GM23338 (cell line): ENCODE data around the gene PDE6C. TPM values are rescaled to one million over a fixed set of nuclear protein-coding genes. Genes with fewer than 3 reads are reported as not detected.

Source experiments
- ATAC-seq: fragments of 200-7000 bp; cut with Tn5 transposase; 3 replicates; pipeline ENCODE4 v1.9.1; 2020
- DNase-seq: peaks from one replicate; pipeline ENCODE4 v3.0.0-alpha.2; 2015; ENCODE audit warnings: low spot score
- H2AFZ ChIP-seq: fragments of 200-600 bp; sonication (generic); 2 replicates; pipeline ENCODE4 v1.8.0; 2016; ENCODE audit warnings: antibody characterized with exemption, mild to moderate bottlenecking, moderate library complexity
- H3F3A ChIP-seq: fragments of 200-600 bp; sonication (generic); replicated peaks from 2 replicates; pipeline ENCODE4 v1.8.0; 2017; ENCODE audit warnings: antibody characterized with exemption, mixed run types, low read depth
- H3K27ac ChIP-seq: fragments of 200-600 bp; sonication (generic); 2 replicates; pipeline ENCODE4 v1.6.1; 2016; ENCODE audit warnings: low read depth
- H3K27me3 ChIP-seq: fragments of 200-600 bp; sonication (generic); 2 replicates; pipeline ENCODE4 v1.8.0; 2016; ENCODE audit warnings: mild to moderate bottlenecking, mixed run types, moderate library complexity; ENCODE audit not compliant: insufficient read depth
- H3K36me3 ChIP-seq: fragments of 200-600 bp; sonication (generic); 2 replicates; pipeline ENCODE4 v1.8.0; 2016; ENCODE audit warnings: mild to moderate bottlenecking; ENCODE audit not compliant: insufficient read depth
- H3K4me1 ChIP-seq: fragments of 200-600 bp; sonication (generic); 2 replicates; pipeline ENCODE4 v1.8.0; 2016; ENCODE audit warnings: mild to moderate bottlenecking, moderate library complexity; ENCODE audit not compliant: insufficient read depth
- H3K4me2 ChIP-seq: fragments of 200-600 bp; sonication (generic); 2 replicates; pipeline ENCODE4 v1.7.1; 2017; ENCODE audit warnings: mixed run types
- H3K4me3 ChIP-seq: fragments of 200-600 bp; sonication (generic); 2 replicates; pipeline ENCODE4 v1.6.1; 2016; ENCODE audit warnings: mixed run types
- H3K79me2 ChIP-seq: fragments of 200-600 bp; sonication (generic); replicated peaks from 2 replicates; pipeline ENCODE4 v1.8.0; 2017; ENCODE audit warnings: mild to moderate bottlenecking; ENCODE audit not compliant: insufficient read depth
- H3K9me2 ChIP-seq: fragments of 200-600 bp; sonication (generic); 2 replicates; pipeline ENCODE4 v1.8.0; 2017; ENCODE audit not compliant: insufficient read depth
- H4K20me1 ChIP-seq: fragments of 200-600 bp; sonication (generic); replicated peaks from 2 replicates; pipeline ENCODE4 v1.8.0; 2017; ENCODE audit warnings: mild to moderate bottlenecking; ENCODE audit not compliant: insufficient read depth
- H3K27ac Mint-ChIP-seq: 2 replicates; pipeline ENCODE4 v1.8.0; 2020; ENCODE audit warnings: inconsistent platforms, mild to moderate bottlenecking, moderate library complexity, mixed read lengths
- H3K27me3 Mint-ChIP-seq: 3 replicates; pipeline ENCODE4 v1.8.0; 2022; ENCODE audit warnings: low read depth, mild to moderate bottlenecking, moderate library complexity, mixed read lengths, inconsistent platforms; ENCODE audit not compliant: insufficient read depth, poor library complexity
- H3K36me3 Mint-ChIP-seq: 3 replicates; pipeline ENCODE4 v1.8.0; 2021; ENCODE audit warnings: low read depth, mild to moderate bottlenecking, inconsistent platforms, moderate library complexity, mixed read lengths
- H3K4me1 Mint-ChIP-seq: 3 replicates; pipeline ENCODE4 v1.8.0; 2020; ENCODE audit warnings: mild to moderate bottlenecking, inconsistent platforms, mixed read lengths
- H3K4me3 Mint-ChIP-seq: 3 replicates; pipeline ENCODE4 v1.8.0; 2021; ENCODE audit warnings: moderate library complexity, mild to moderate bottlenecking, inconsistent platforms, mixed read lengths
- H3K9me3 Mint-ChIP-seq: 3 replicates; pipeline ENCODE4 v1.8.0; 2020; ENCODE audit warnings: moderate library complexity, mild to moderate bottlenecking, inconsistent platforms, mixed read lengths
- CREB1 ChIP-seq: fragments of 250-450 bp; sonication (Bioruptor Pico); IDR thresholded peaks from 2 replicates; pipeline ENCODE4 v1.5.0; 2020; ENCODE audit warnings: low read depth, mild to moderate bottlenecking, moderate library complexity
- EZH2 ChIP-seq: fragments of 200-600 bp; sonication (generic); IDR thresholded peaks from one replicate; pipeline ENCODE4 v1.8.0; 2017; ENCODE audit warnings: antibody characterized with exemption, mild to moderate bottlenecking, low read depth; ENCODE audit not compliant: unreplicated experiment
- JUNB ChIP-seq: IDR thresholded peaks from one replicate; pipeline ENCODE4 v1.6.1; 2016; ENCODE audit warnings: antibody characterized with exemption; ENCODE audit not compliant: unreplicated experiment
- NANOG ChIP-seq: IDR thresholded peaks from 2 replicates; pipeline ENCODE4 v1.6.1; 2016; ENCODE audit warnings: antibody characterized with exemption, borderline replicate concordance
- ZNF331 ChIP-seq: fragments of 250-450 bp; sonication (Bioruptor Pico); IDR thresholded peaks from 2 replicates; pipeline ENCODE4 v1.5.0; 2020; ENCODE audit warnings: low read depth, mild to moderate bottlenecking, moderate library complexity
- polyA plus RNA-seq: library from polyadenylated mRNA; unstranded; fragments of >200 nt; fragmentation: Nextera tagmentation; extraction: Ambion mirVana; gene quantifications from 2 replicates; pipeline ENCODE4 v1.2.1, GENCODE V29; 2016
- total RNA-seq: library from RNA; depleted of rRNA; stranded (reverse); fragments of >200 nt; shearing (Covaris generic); gene quantifications from 2 replicates; pipeline ENCODE4 v1.2.3, GENCODE V29; 2014
- TF ChIP-seq, protein P1 (sequence below): IDR thresholded peaks from one replicate; pipeline ENCODE4 v1.6.1; 2018; ENCODE audit warnings: antibody characterized with exemption; ENCODE audit not compliant: unreplicated experiment
- TF ChIP-seq, protein P2 (sequence below): IDR thresholded peaks from 2 replicates; pipeline ENCODE4 v1.6.1; 2016; ENCODE audit warnings: antibody characterized with exemption

PDE6C gene
- total and polyA plus RNA-seq, 2 experiments from 2014 or later = 0.06 TPM; not detected in 1

DNA sequence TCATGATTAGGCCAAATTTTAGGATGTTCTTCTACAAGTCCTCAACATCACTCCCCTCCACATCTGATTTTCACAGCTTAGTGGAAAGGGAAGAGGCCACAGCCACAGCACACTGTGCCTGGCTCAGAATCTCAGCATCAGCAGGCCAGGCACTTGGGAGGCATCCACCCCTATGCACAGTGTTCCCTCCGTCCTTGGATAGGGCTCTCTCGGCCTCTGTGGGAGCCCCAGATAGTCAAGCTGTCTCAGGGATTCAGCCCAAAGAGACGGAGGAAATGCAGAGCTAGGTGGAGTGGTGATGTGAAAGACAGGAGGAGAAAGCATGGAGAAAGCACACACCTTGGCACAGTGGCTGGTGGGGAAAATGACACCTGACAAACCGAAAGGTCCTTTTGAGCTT lies 12.6 kb upstream of the PDE6C start:
- TF ChIP-seq ZNF331 (CRISPR knock-in tag) (no peak), JUNB (no peak), CREB1 (CRISPR knock-in tag) (no peak), EZH2 (no peak)
- TF ChIP-seq, protein P1, sequence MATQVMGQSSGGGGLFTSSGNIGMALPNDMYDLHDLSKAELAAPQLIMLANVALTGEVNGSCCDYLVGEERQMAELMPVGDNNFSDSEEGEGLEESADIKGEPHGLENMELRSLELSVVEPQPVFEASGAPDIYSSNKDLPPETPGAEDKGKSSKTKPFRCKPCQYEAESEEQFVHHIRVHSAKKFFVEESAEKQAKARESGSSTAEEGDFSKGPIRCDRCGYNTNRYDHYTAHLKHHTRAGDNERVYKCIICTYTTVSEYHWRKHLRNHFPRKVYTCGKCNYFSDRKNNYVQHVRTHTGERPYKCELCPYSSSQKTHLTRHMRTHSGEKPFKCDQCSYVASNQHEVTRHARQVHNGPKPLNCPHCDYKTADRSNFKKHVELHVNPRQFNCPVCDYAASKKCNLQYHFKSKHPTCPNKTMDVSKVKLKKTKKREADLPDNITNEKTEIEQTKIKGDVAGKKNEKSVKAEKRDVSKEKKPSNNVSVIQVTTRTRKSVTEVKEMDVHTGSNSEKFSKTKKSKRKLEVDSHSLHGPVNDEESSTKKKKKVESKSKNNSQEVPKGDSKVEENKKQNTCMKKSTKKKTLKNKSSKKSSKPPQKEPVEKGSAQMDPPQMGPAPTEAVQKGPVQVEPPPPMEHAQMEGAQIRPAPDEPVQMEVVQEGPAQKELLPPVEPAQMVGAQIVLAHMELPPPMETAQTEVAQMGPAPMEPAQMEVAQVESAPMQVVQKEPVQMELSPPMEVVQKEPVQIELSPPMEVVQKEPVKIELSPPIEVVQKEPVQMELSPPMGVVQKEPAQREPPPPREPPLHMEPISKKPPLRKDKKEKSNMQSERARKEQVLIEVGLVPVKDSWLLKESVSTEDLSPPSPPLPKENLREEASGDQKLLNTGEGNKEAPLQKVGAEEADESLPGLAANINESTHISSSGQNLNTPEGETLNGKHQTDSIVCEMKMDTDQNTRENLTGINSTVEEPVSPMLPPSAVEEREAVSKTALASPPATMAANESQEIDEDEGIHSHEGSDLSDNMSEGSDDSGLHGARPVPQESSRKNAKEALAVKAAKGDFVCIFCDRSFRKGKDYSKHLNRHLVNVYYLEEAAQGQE = no peak
- TF ChIP-seq, protein P2, sequence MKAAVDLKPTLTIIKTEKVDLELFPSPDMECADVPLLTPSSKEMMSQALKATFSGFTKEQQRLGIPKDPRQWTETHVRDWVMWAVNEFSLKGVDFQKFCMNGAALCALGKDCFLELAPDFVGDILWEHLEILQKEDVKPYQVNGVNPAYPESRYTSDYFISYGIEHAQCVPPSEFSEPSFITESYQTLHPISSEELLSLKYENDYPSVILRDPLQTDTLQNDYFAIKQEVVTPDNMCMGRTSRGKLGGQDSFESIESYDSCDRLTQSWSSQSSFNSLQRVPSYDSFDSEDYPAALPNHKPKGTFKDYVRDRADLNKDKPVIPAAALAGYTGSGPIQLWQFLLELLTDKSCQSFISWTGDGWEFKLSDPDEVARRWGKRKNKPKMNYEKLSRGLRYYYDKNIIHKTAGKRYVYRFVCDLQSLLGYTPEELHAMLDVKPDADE = no peak
- Histone ChIP-seq H3F3A (no peaks in the 10 kb centered on the region), H3K4me3 (0 out of 2 replicates have a peak overlapping the region, but pooled peaks have one; percentile 65), H3K4me1 (peaks cover 10% of the 10 kb centered on the region; the same call in 1 of the 2 replicates), H3K9me2 (no peaks in the 10 kb centered on the region), H3K27me3 (peaks cover 67% of the 10 kb centered on the region), H3K4me2 (no peak overlapping the region), H3K36me3 (no peaks in the 10 kb centered on the region), H4K20me1 (peaks cover 3% of the 10 kb centered on the region; the same call in 1 of the 2 replicates), H2AFZ (no peak overlapping the region; the same call in 1 of the 2 replicates), H3K79me2 (no peaks in the 10 kb centered on the region), H3K27ac (no peak overlapping the region)
- DNase-seq = no peak
- H3K27ac Mint-ChIP-seq = no peak overlapping the region
- peaks cover 11% of the 10 kb centered on the region for H3K4me1 Mint-ChIP-seq
- H3K27me3 Mint-ChIP-seq = peaks cover 42% of the 10 kb centered on the region
- H3K4me3 Mint-ChIP-seq = peak overlapping the region; percentile 72; the same call in 2 of the 3 replicates
- ATAC-seq = no peak
- no peaks in the 10 kb centered on the region for H3K36me3 Mint-ChIP-seq
- no peaks in the 10 kb centered on the region for H3K9me3 Mint-ChIP-seq

DNA sequence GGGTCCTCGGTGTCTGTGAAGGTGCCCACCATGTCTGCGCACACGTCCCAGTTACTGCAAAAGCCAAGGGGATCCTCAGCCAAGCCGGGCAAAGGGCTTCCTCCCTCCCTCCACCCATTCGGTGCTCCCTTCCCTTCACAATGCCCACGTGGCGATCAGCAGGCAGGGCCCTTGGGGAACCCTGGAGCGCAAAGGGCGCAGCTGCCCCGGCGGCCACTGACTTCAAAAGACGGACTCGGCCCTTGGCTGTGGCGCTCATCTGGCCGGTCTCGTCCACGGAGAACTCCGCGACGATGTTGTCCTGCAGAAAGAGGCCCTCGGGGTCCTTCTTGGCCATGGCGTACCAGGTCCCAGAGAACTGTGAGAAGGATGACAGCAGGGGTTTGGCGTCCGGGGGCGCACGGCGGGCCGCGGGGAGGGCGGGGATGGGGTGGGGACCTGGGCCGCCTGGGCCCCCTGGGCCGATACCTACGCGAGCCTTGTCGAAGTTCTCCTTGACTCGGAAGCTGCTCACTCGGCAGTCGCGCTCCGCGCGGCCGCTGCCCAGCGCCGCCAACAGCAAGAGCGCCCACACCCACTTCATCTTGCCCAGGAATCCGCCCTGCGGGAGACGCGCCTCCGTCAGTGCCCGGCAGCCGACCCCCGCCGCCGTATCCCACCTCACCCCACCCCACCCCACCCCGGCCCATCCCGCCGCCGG lies 11.7 kb upstream of the PDE6C start:
- no peaks in the 10 kb centered on the region for H3K79me2 ChIP-seq
- DNase-seq = peak; percentile 36
- TF ChIP-seq NANOG (no peak), EZH2 (peak; percentile 50)
- no peak overlapping the region for H3K27ac Mint-ChIP-seq
- H3K4me3 ChIP-seq = peak overlapping the region; percentile 65
- no peaks in the 10 kb centered on the region for H3F3A ChIP-seq
- H4K20me1 ChIP-seq = peaks cover 3% of the 10 kb centered on the region; the same call in 1 of the 2 replicates
- peak; percentile 39 for ATAC-seq
- no peak overlapping the region for H3K27ac ChIP-seq
- no peaks in the 10 kb centered on the region for H3K9me3 Mint-ChIP-seq
- H3K36me3 Mint-ChIP-seq = no peaks in the 10 kb centered on the region
- no peaks in the 10 kb centered on the region for H3K9me2 ChIP-seq
- H3K36me3 ChIP-seq = no peaks in the 10 kb centered on the region
- peaks cover 42% of the 10 kb centered on the region for H3K27me3 Mint-ChIP-seq
- peak overlapping the region; percentile 89 for H3K4me2 ChIP-seq
- peaks cover 11% of the 10 kb centered on the region; the same call in 2 of the 3 replicates for H3K4me1 Mint-ChIP-seq
- peaks cover 10% of the 10 kb centered on the region; the same call in 1 of the 2 replicates for H3K4me1 ChIP-seq
- H2AFZ ChIP-seq = peak overlapping the region; percentile 95
- peaks cover 67% of the 10 kb centered on the region for H3K27me3 ChIP-seq
- H3K4me3 Mint-ChIP-seq = peak overlapping the region; percentile 72
